Stimulated activated CD8-positive, alpha-beta memory T cell treated with anti-CD3 and anti-CD28 coated beads, Interleukin-2, amount 100 ng/mL, for 48 hours (primary cell): ENCODE data around the gene PIGX.
"Not testable (repeated sequence)": the region's sequence is repeated elsewhere in the genome, so short reads cannot be mapped to it uniquely, and the experiment has no call there.

ENCODE experiments used
- DNase-seq, 2 donors: peaks; one replicate each; pipeline ENCODE4 v3.0.0-alpha.2; 2020; ENCODE audit warnings: low read depth in 2 of 2

The PIGX gene

GRCh38 chr3:196706327-196706726 lies 5.8 kb upstream of the PIGX start:
- DNase-seq, result no peak

GRCh38 chr3:196706731-196707130 lies 5.4 kb upstream of the PIGX start:
- no peak for DNase-seq

GRCh38 chr3:196707566-196707965 lies 4.6 kb upstream of the PIGX start:
- no peak for DNase-seq

GRCh38 chr3:196708467-196708866 lies 3.7 kb upstream of the PIGX start:
- no peak for DNase-seq

GRCh38 chr3:196712514-196713413 lies 587 bp downstream of the PIGX start:
- DNase-seq, result peak; percentile 55 to 64

GRCh38 chr3:196717162-196717561 lies 5.0 kb downstream of the PIGX start:
- not testable (repeated sequence) for DNase-seq

- DNase-seq, result no peak
Measured at GRCh38 chr3:196721097-196721496, 8.9 kb downstream of the PIGX start.

GRCh38 chr3:196726788-196727675 lies 14.9 kb downstream of the PIGX start:
- DNase-seq, result no peak

- no peak for DNase-seq
Measured at GRCh38 chr3:196735751-196736150, 23.6 kb downstream of the PIGX start.

GRCh38 chr3:196736670-196737374 lies 24.6 kb downstream of the PIGX start:
- DNase-seq, result no peak

- no peak for DNase-seq
Measured at GRCh38 chr3:196737655-196738054, 25.5 kb downstream of the PIGX start.

- peak; percentile 87 to 91 for DNase-seq
Measured at GRCh38 chr3:196739671-196740480, 27.7 kb downstream of the PIGX start, which contains the start of gene PAK2. Gene PAK2 (plus strand): TSS chr3:196739857. CDS start chr3:196782647, 42,790 bp downstream.

GRCh38 chr3:196740481-196741248 lies 28.5 kb downstream of the PIGX start:
- DNase-seq, result peak; percentile 1 to 5

GRCh38 chr3:196741249-196741889 lies 29.2 kb downstream of the PIGX start:
- no peak for DNase-seq

- DNase-seq, result not testable (repeated sequence)
Measured at GRCh38 chr3:196743569-196743968, 31.4 kb downstream of the PIGX start.

- DNase-seq, result no peak
Measured at GRCh38 chr3:196749125-196749524, 36.9 kb downstream of the PIGX start.

- DNase-seq, result no peak
Measured at GRCh38 chr3:196753201-196753600, 41.0 kb downstream of the PIGX start.

GRCh38 chr3:196754091-196754981 lies 42.2 kb downstream of the PIGX start:
- DNase-seq, result no peak

GRCh38 chr3:196756732-196757131 lies 44.6 kb downstream of the PIGX start:
- no peak for DNase-seq
